Adrenal gland (tissue), 12 donors: ENCODE measurements around the gene ATF7. TPM values are rescaled to one million over a fixed set of nuclear protein-coding genes. Genes with fewer than 3 reads are reported as not detected.

Experiments
- DNase-seq, 7 donors: peaks; one replicate each; pipeline ENCODE4 v3.0.0-alpha.2; 2019 to 2020
- H3K27ac ChIP-seq, 5 donors: fragments of 200-600 bp; sonication (generic) in 4 of 5; 1 replicate in 3 of 5; 2 replicates in 2 of 5; pipeline versions ENCODE4 v1.5.1 to v1.8.0; 2016 to 2020; ENCODE audit warnings: mild to moderate bottlenecking in 1 of 5
- H3K27me3 ChIP-seq: fragments of 200-600 bp; 2 replicates; pipeline ENCODE4 v1.8.0; 2021
- H3K36me3 ChIP-seq, 2 donors: fragments of 200-600 bp; replicated peaks in 1 of 2; 1 replicate in 1 of 2; 2 replicates in 1 of 2; pipeline versions ENCODE4 v1.5.1 to v1.8.0; 2018 to 2022
- H3K4me1 ChIP-seq, 2 donors: fragments of 200-600 bp; replicated peaks in 1 of 2; 1 replicate in 1 of 2; 2 replicates in 1 of 2; pipeline versions ENCODE4 v1.5.1 to v1.8.0; 2018 to 2021
- H3K4me3 ChIP-seq, 4 donors: fragments of 200-600 bp; sonication (generic) in 3 of 4; one replicate each; pipeline ENCODE4 v1.5.1; 2016 to 2018
- H3K9me3 ChIP-seq, 3 donors: fragments of 200-600 bp; sonication (generic) in 1 of 3; replicated peaks in 1 of 3; 1 replicate in 2 of 3; 2 replicates in 1 of 3; pipeline versions ENCODE4 v1.5.1 to v1.8.0; 2016 to 2021
- POLR2A ChIP-seq, 2 donors: fragments of 450-650 bp; IDR thresholded peaks; one replicate each; pipeline ENCODE4 v1.6.1; 2017; ENCODE audit warnings: antibody characterized with exemption in 2 of 2, mild to moderate bottlenecking in 2 of 2, moderate library complexity in 1 of 2
- WGBS, 4 donors: extraction: QIAGEN DNeasy Blood & Tissue Kit in 2 of 4; methylation state at CpG; one replicate each; pipeline versions ENCODE4 v1.1.5 to v1.1.7; 2013 to 2017; 5-methylcytosine and 5-hydroxymethylcytosine counted together
- intact Hi-C, 2 donors: fragments of 100-400 bp; cut with DNase I; formaldehyde crosslinking; loops; one replicate each; pipeline versions ENCODE4 v1.14.1 to v1.15.0; 2022 to 2023
- polyA plus RNA-seq, 3 donors: library from polyadenylated mRNA; stranded (reverse); fragments of 200-250 nt in 2 of 3; fragments of 350-450 nt in 1 of 3; fragmentation: Illumina TruSeq in 1 of 3; extraction: RNeasy Lipid Tissue Mini Kit (QIAGEN cat#74804) in 1 of 3; gene quantifications; one replicate each; pipeline ENCODE4 v1.2.3, GENCODE V29; 2013 to 2014
- total RNA-seq, 9 donors: library from RNA; depleted of rRNA in 4 of 9; stranded (reverse); fragments of >200 nt in 4 of 9; fragments of 120-200 nt in 1 of 9; fragmentation: NEBNext Ultra II Directional in 1 of 9; extraction: Animal tissue kit (Norgen Biotek cat#: 25700) in 1 of 9; gene quantifications; one replicate each; pipeline versions ENCODE4 v1.1.0 to v1.2.4, GENCODE V29; 2013 to 2023
- TF ChIP-seq, protein P1 (sequence below), 6 experiments: fragments of 450-650 bp in 4 of 6; fragments of 200-600 bp in 2 of 6; sonication (generic) in 1 of 6; IDR thresholded peaks; 1 replicate in 5 of 6; 2 replicates in 1 of 6; pipeline versions ENCODE4 v1.5.1 to v1.8.0; 2016 to 2021; ENCODE audit warnings: antibody characterized with exemption in 6 of 6, mild to moderate bottlenecking in 2 of 6, moderate library complexity in 1 of 6
- donor health status: healthy with polysubstance abuse.
- donor health status: Bipolar disorder and iron deficiency.
- donor health status: DM: yes; HTN: yes; CAD: no.
- donor health status: DM: no; HTN: no; CAD: no.
- donor health status: DM: no; HTN: no; CAD: no.
- donor health status: DM: yes; HTN: yes; CAD: no.

Gene ATF7
- total and polyA plus RNA-seq, 12 donors: 12.1 to 41.7 (median 27.5) TPM

GRCh38 chr12:53563452-53564028, 62.6 kb downstream of the ATF7 start:
- WGBS, 4 donors: 94 to 97% (median 97%) methylated on average over 2 of the region's 2 CpGs
- intact Hi-C loops: no loop called here
- H3K4me1 ChIP-seq: peaks cover 11 to 19% of the 10 kb centered on the region in 2 donors

GRCh38 chr12:53561590-53561953, 64.6 kb downstream of the ATF7 start:
- no peak overlapping the region for H3K4me3 ChIP-seq
- peak overlapping the region in 2 of 5 donors; percentile 29 to 35 for H3K27ac ChIP-seq
- no peaks in the 10 kb centered on the region for H3K27me3 ChIP-seq
- no peak for DNase-seq
- H3K9me3 ChIP-seq: no peaks in the 10 kb centered on the region
- intact Hi-C loops: no loop called here
- H3K36me3 ChIP-seq: no peaks in the 10 kb centered on the region
- no peak for TF ChIP-seq POLR2A (IDR thresholded peaks at IDR 0.05)
- TF ChIP-seq, protein P1, sequence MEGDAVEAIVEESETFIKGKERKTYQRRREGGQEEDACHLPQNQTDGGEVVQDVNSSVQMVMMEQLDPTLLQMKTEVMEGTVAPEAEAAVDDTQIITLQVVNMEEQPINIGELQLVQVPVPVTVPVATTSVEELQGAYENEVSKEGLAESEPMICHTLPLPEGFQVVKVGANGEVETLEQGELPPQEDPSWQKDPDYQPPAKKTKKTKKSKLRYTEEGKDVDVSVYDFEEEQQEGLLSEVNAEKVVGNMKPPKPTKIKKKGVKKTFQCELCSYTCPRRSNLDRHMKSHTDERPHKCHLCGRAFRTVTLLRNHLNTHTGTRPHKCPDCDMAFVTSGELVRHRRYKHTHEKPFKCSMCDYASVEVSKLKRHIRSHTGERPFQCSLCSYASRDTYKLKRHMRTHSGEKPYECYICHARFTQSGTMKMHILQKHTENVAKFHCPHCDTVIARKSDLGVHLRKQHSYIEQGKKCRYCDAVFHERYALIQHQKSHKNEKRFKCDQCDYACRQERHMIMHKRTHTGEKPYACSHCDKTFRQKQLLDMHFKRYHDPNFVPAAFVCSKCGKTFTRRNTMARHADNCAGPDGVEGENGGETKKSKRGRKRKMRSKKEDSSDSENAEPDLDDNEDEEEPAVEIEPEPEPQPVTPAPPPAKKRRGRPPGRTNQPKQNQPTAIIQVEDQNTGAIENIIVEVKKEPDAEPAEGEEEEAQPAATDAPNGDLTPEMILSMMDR (IDR thresholded peaks at IDR 0.05): no peak
- 39 to 48% (median 40%) methylated on average over 1 of the region's 1 CpG for WGBS, 4 donors
- peaks cover 11 to 22% of the 10 kb centered on the region in 2 donors for H3K4me1 ChIP-seq

More at GRCh38 chr12:53563452-53564028, 62.6 kb downstream of the ATF7 start:
- DNase-seq: no peak
- no peaks in the 10 kb centered on the region for H3K27me3 ChIP-seq
- H3K27ac ChIP-seq: no peak overlapping the region
- H3K9me3 ChIP-seq: no peaks in the 10 kb centered on the region
- no peaks in the 10 kb centered on the region for H3K36me3 ChIP-seq
- no peak overlapping the region for H3K4me3 ChIP-seq
- TF ChIP-seq, protein P1 (IDR thresholded peaks at IDR 0.05): no peak
- TF ChIP-seq POLR2A (IDR thresholded peaks at IDR 0.05): no peak

DNA sequence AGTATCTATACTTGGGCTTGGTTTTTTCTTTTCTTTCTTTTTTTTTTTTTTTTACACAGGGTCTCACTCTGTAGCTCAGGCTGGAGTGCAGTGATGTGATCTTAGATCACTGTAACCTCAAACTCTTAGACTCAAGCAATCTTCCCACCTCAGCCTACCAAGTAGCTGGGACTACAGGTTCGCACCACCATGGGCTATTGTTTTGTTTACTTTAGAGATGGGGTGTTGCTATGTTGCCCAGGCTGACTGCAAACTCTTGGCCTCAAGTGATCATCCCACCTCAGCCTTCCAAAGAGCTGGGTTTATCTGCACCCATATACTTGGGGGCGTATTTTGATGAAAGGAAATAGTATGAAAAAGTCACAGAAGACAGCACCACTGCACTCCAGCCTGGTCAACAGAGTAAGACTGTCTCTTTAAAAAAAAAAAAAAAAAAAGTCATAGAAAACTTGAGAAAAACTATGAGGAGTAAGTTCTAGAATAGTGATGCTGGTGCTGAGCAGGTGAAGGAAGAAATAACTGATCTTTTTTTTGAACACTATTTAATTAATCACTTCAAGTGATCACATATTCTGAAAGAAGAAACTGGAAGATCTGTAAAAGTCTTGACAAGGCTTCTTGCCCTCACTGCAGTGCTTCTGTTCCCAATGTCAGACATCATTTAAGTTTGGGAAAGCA, 65.1 kb downstream of the ATF7 start:
- Histone ChIP-seq H3K27ac (peak overlapping the region in 1 of 5 donors; percentile 19), H3K27me3 (no peaks in the 10 kb centered on the region), H3K9me3 (no peaks in the 10 kb centered on the region), H3K4me1 (peaks cover 11 to 22% of the 10 kb centered on the region in 2 donors), H3K4me3 (no peak overlapping the region), H3K36me3 (no peaks in the 10 kb centered on the region)
- WGBS, 4 donors: 87 to 100% (median 98%) methylated on average over 2 of the region's 2 CpGs
- intact Hi-C loops: no loop called here
- DNase-seq: no peak
- TF ChIP-seq POLR2A (IDR thresholded peaks at IDR 0.05): no peak
- TF ChIP-seq, protein P1 (IDR thresholded peaks at IDR 0.05): no peak

DNA sequence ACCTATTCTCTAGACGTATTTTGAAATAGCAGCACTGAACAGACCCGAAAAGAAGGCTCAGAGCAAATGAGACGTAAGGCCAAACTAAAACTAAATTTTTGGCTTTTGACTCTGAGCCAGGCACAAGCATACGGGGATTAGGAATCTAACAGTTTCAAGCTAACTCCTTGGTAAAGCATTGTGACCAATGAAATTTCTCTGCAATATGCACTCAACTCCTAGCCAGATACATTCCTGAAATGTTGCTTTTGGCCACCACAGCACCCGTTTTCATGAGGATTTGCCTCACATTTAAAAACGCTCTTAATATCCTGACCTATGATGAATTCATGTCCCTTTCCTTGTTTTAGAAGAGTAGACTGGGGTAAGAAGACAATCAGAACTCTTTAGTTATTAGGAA, 65.8 kb downstream of the ATF7 start:
- Histone ChIP-seq H3K4me3 (no peak overlapping the region), H3K9me3 (no peaks in the 10 kb centered on the region), H3K27me3 (no peaks in the 10 kb centered on the region), H3K27ac (no peak overlapping the region), H3K4me1 (peaks cover 11 to 22% of the 10 kb centered on the region in 2 donors), H3K36me3 (no peaks in the 10 kb centered on the region)
- intact Hi-C loops: no loop called here
- WGBS, 4 donors: 72 to 83% (median 75%) methylated on average over 6 of the region's 6 CpGs
- no peak for DNase-seq
- no peak for TF ChIP-seq POLR2A (IDR thresholded peaks at IDR 0.05)
- TF ChIP-seq, protein P1 (IDR thresholded peaks at IDR 0.05): no peak
